Tibial nerve (tissue), 4 donors: Measurements from ENCODE around the gene NKX3-2. TPM values are rescaled to one million over a fixed set of nuclear protein-coding genes. Genes with fewer than 3 reads are reported as not detected.

Source experiments
- DNase-seq, 2 donors: peaks; one replicate each; pipeline ENCODE4 v3.0.0-alpha.2; 2019; ENCODE audit warnings: low spot score in 2 of 2
- H3K27ac ChIP-seq, 4 donors: fragments of 200-600 bp; sonication (generic) in 3 of 4; one replicate each; pipeline ENCODE4 v1.5.1; 2017 to 2019; ENCODE audit warnings: mild to moderate bottlenecking in 1 of 4
- H3K27me3 ChIP-seq, 2 donors: fragments of 200-600 bp; sonication (generic) in 1 of 2; one replicate each; pipeline versions ENCODE4 v1.5.1 to v1.6.0; 2017 to 2019
- H3K36me3 ChIP-seq, 3 donors: fragments of 200-600 bp; sonication (generic); one replicate each; pipeline ENCODE4 v1.5.1; 2018 to 2019
- H3K4me1 ChIP-seq, 4 donors: fragments of 200-600 bp; sonication (generic) in 3 of 4; one replicate each; pipeline ENCODE4 v1.5.1; 2017 to 2019
- H3K4me3 ChIP-seq, 4 donors: fragments of 200-600 bp; sonication (generic) in 3 of 4; one replicate each; pipeline ENCODE4 v1.5.1; 2017 to 2019; ENCODE audit warnings: mild to moderate bottlenecking in 1 of 4, moderate library complexity in 1 of 4
- H3K9me3 ChIP-seq, 4 donors: fragments of 200-600 bp; sonication (generic) in 3 of 4; one replicate each; pipeline ENCODE4 v1.5.1; 2017 to 2019
- EP300 ChIP-seq, 2 donors: sonication (generic); formaldehyde crosslinking; IDR thresholded peaks; one replicate each; pipeline ENCODE4 v1.6.1; 2017; ENCODE audit warnings: antibody characterized with exemption in 2 of 2, mild to moderate bottlenecking in 1 of 2
- POLR2A ChIP-seq, 2 donors: fragments of 450-650 bp; IDR thresholded peaks; one replicate each; pipeline ENCODE4 v1.6.1; 2017; ENCODE audit warnings: antibody characterized with exemption in 2 of 2, mild to moderate bottlenecking in 2 of 2, moderate library complexity in 2 of 2
- WGBS, 2 donors: methylation state at CpG; one replicate each; pipeline ENCODE4 v1.1.5; 2018; 5-methylcytosine and 5-hydroxymethylcytosine counted together
- total RNA-seq, 4 donors: library from RNA; depleted of rRNA; stranded (reverse); fragments of >200 nt; gene quantifications; one replicate each; pipeline ENCODE4 v1.1.0, GENCODE V29; 2016
- TF ChIP-seq, protein P1 (sequence below), 5 experiments: fragments of 200-600 bp in 3 of 5; fragments of 450-650 bp in 2 of 5; sonication (generic) in 3 of 5; IDR thresholded peaks; one replicate each; pipeline ENCODE4 v1.5.1; 2016 to 2019; ENCODE audit warnings: antibody characterized with exemption in 5 of 5, mild to moderate bottlenecking in 3 of 5, moderate library complexity in 2 of 5

NKX3-2 gene
- total RNA-seq, 4 donors from 2014 or later = 0.22 to 0.84 (median 0.30) TPM; not detected in 1

GRCh38 chr4:13542577-13543031, 1.7 kb downstream of the NKX3-2 start:
- peak overlapping the region in 1 of 4 donors; percentile 15 for H3K4me3 ChIP-seq
- H3K4me1 ChIP-seq = peaks cover 0 to 82% (median 29%) of the 10 kb centered on the region in 4 donors
- WGBS, 2 donors = 43 to 51% methylated on average over 17 to 27 of the region's 27 CpGs

GRCh38 chr4:13541720-13542576, 2.4 kb downstream of the NKX3-2 start:
- 7 to 9% methylated on average over 35 to 50 of the region's 79 CpGs for WGBS, 2 donors
- Histone ChIP-seq H3K4me3 (peak overlapping the region in 1 of 4 donors; percentile 15), H3K27me3 (peaks cover 9 to 98% of the 10 kb centered on the region in 2 donors), H3K36me3 (no peaks in the 10 kb centered on the region), H3K9me3 (peaks cover 0 to 3% (median 0%) of the 10 kb centered on the region in 4 donors), H3K4me1 (peaks cover 0 to 75% (median 24%) of the 10 kb centered on the region in 4 donors), H3K27ac (no peak overlapping the region)
- DNase-seq = no peak
- no peak for TF ChIP-seq EP300 (IDR thresholded peaks at IDR 0.05)
- TF ChIP-seq, protein P1, sequence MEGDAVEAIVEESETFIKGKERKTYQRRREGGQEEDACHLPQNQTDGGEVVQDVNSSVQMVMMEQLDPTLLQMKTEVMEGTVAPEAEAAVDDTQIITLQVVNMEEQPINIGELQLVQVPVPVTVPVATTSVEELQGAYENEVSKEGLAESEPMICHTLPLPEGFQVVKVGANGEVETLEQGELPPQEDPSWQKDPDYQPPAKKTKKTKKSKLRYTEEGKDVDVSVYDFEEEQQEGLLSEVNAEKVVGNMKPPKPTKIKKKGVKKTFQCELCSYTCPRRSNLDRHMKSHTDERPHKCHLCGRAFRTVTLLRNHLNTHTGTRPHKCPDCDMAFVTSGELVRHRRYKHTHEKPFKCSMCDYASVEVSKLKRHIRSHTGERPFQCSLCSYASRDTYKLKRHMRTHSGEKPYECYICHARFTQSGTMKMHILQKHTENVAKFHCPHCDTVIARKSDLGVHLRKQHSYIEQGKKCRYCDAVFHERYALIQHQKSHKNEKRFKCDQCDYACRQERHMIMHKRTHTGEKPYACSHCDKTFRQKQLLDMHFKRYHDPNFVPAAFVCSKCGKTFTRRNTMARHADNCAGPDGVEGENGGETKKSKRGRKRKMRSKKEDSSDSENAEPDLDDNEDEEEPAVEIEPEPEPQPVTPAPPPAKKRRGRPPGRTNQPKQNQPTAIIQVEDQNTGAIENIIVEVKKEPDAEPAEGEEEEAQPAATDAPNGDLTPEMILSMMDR (IDR thresholded peaks at IDR 0.05) = peak in 2 of 5 experiments; percentile 6 to 20
- no peak for TF ChIP-seq POLR2A (IDR thresholded peaks at IDR 0.05)

More at GRCh38 chr4:13542577-13543031, 1.7 kb downstream of the NKX3-2 start:
- no peak overlapping the region for H3K27ac ChIP-seq
- H3K9me3 ChIP-seq = peaks cover 0 to 3% (median 0%) of the 10 kb centered on the region in 4 donors
- no peak for DNase-seq
- peaks cover 9 to 98% of the 10 kb centered on the region in 2 donors for H3K27me3 ChIP-seq
- TF ChIP-seq, protein P1 (IDR thresholded peaks at IDR 0.05) = no peak
- TF ChIP-seq POLR2A (IDR thresholded peaks at IDR 0.05) = no peak
- TF ChIP-seq EP300 (IDR thresholded peaks at IDR 0.05) = no peak
- H3K36me3 ChIP-seq = no peaks in the 10 kb centered on the region

DNA sequence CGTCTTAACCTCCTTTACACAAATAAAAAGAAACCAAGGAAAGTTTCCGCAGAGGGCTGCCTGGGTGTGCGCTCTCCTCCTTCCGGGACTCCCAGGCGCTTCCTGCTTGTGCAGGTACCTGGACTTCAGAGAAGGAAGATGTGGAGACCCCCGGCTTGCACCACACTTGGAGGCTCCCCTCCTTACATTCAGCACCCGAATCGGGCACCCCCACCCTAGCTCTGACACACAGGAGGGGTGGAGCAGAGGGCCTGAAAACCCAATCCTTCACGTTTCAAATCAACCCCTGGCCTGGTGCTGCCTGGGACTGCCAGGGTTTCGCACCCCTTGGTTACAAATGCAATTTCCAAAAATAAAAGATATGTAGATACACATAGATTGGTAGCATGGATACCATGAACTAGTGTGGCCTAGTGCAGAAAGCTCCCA, 3.1 kb downstream of the NKX3-2 start:
- Histone ChIP-seq H3K36me3 (no peaks in the 10 kb centered on the region), H3K27me3 (peaks cover 7 to 98% of the 10 kb centered on the region in 2 donors), H3K4me3 (no peak overlapping the region), H3K4me1 (peaks cover 0 to 68% (median 22%) of the 10 kb centered on the region in 4 donors), H3K27ac (no peak overlapping the region), H3K9me3 (peaks cover 0 to 3% (median 0%) of the 10 kb centered on the region in 4 donors)
- TF ChIP-seq EP300 (IDR thresholded peaks at IDR 0.05) = no peak
- TF ChIP-seq, protein P1 (IDR thresholded peaks at IDR 0.05) = no peak
- TF ChIP-seq POLR2A (IDR thresholded peaks at IDR 0.05) = no peak
- DNase-seq = no peak
- WGBS, 2 donors = 36 to 50% methylated on average over 10 of the region's 10 CpGs

DNA sequence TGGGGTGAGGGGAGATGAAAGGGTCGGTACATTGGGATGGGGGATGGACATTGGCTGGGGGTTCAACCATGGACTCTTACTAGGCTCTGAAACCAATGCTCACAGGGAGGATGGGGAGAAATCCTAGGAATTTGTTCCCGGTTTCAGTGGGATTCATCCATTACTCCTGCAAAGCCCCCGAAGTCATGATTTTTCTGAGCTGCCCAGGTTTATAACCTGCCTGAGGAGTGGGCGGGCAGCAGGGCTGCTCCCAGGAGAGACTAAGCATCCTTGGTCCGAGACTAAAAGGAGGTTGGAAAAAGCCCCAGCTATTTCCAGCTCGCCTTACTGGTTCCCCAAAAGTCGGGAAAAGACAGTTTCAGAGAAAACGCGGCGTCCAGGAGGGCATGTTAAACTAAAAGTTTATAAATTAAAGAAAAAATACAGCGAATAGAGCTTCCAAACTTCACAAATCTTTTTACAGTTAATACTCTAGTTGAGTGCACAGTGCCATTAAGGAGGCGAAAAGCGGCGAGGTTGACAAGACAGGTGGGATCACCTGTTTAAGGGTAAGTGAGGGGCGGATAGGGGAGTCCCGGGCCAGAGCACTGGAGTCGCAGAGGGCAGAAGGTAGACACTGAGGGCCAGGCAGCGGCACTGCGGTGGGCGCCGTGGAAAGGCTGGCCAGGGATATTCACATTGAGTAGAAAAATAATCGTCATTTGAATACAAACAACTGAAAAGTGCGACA, 3.7 kb downstream of the NKX3-2 start:
- H3K4me3 ChIP-seq = no peak overlapping the region

More for the DNA sequence above, 3.7 kb downstream of the NKX3-2 start:
- 24 to 32% methylated on average over 23 of the region's 23 CpGs for whole genome bisulfite sequencing, 2 donors
- no peaks in the 10 kb centered on the region for H3K36me3 ChIP-seq
- peaks cover 0 to 68% (median 22%) of the 10 kb centered on the region in 4 donors for H3K4me1 ChIP-seq
- peaks cover 4 to 98% of the 10 kb centered on the region in 2 donors for H3K27me3 ChIP-seq
- no peak for DNase-seq
- no peak overlapping the region for H3K27ac ChIP-seq
- TF ChIP-seq, protein P1 (IDR thresholded peaks at IDR 0.05) = no peak
- TF ChIP-seq EP300 (IDR thresholded peaks at IDR 0.05) = no peak
- peaks cover 0 to 3% (median 0%) of the 10 kb centered on the region in 4 donors for H3K9me3 ChIP-seq
